Fibroblast of mammary gland (primary cell): ENCODE results near the gene NGRN.
"Not testable (repeated sequence)": the region's sequence is repeated elsewhere in the genome, so short reads cannot be mapped to it uniquely, and the experiment has no call there.

ENCODE experiments used
- DNase-seq: peaks from one replicate; pipeline ENCODE4 v3.0.0-alpha.2; 2010; ENCODE audit warnings: low read depth
- H3K4me3 ChIP-seq: 2 replicates; pipeline ENCODE4 v1.5.1; 2011; ENCODE audit warnings: low read depth, mild to moderate bottlenecking, low read length, moderate library complexity; ENCODE audit not compliant: control insufficient read depth
- TF ChIP-seq, protein P1 (sequence below): conservative IDR thresholded peaks from 2 replicates; pipeline ENCODE4 v1.5.1; 2011; ENCODE audit warnings: low read depth, low read length, inconsistent platforms; ENCODE audit not compliant: control insufficient read depth, insufficient read depth

The NGRN gene

DNA sequence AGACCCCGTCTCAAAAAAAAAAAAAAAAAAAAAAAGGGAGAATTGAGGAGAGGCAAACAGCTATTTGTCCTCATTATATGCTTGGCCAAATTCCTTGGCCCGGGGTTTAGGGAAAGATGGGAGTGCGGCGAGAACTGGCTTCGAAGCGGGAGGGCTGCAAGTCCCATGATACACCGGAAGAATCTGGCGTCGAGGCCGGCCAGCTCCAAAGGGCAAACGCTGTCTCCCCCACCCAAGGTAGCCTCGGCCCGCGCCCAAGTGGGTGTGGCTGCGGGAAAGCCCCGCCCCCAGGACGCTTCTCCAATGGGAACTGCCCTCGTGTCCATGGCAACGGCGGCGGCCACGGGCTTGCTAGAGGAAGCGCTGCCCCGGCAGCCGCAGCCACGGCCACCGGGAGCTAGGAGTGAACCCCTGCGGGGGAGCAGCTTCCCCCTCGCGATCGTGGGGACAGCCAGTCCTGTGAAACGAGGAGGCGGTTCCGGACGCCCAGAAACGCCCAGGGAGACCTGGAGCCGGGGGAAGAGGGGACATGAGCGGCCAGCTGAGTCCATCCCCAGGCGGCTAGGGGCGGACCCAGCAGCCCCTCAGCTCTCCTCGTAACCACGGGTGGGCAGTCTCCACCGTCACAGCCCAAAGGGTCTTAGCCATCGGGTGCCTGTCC is 16.1 kb upstream of the NGRN start, which contains the start of gene TTLL13:
Gene TTLL13 (plus strand): TSS at position 354 of the 661 bp plus-strand sequence. CDS start 1,075 bp downstream, outside the sequence.
- TF ChIP-seq, protein P1, sequence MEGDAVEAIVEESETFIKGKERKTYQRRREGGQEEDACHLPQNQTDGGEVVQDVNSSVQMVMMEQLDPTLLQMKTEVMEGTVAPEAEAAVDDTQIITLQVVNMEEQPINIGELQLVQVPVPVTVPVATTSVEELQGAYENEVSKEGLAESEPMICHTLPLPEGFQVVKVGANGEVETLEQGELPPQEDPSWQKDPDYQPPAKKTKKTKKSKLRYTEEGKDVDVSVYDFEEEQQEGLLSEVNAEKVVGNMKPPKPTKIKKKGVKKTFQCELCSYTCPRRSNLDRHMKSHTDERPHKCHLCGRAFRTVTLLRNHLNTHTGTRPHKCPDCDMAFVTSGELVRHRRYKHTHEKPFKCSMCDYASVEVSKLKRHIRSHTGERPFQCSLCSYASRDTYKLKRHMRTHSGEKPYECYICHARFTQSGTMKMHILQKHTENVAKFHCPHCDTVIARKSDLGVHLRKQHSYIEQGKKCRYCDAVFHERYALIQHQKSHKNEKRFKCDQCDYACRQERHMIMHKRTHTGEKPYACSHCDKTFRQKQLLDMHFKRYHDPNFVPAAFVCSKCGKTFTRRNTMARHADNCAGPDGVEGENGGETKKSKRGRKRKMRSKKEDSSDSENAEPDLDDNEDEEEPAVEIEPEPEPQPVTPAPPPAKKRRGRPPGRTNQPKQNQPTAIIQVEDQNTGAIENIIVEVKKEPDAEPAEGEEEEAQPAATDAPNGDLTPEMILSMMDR: no peak
- DNase-seq: peak; percentile 70
- peak within 1 kb of the TSS; percentile 63 for H3K4me3 ChIP-seq

DNA sequence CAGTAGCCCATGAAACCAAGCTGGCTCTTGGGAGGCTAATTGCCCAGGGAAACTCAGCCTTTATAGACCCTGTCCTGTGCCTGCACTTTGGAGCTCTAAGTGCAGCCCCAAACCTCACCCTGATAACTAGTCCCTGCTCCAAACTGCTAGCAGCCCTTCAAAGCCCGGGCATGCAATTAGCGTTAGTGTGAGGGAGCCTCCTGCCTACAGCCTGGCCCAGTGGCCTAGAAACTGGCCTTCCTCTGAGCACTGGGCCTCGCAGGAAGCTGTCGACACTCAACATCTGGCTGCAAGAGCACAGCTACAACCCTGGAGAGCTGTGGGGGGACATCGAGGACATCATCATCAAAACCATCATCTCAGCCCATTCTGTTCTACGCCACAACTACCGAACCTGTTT is 7.7 kb upstream of the NGRN start:
- TF ChIP-seq, protein P1: no peak
- DNase-seq: no peak
- H3K4me3 ChIP-seq: no peak overlapping the region

DNA sequence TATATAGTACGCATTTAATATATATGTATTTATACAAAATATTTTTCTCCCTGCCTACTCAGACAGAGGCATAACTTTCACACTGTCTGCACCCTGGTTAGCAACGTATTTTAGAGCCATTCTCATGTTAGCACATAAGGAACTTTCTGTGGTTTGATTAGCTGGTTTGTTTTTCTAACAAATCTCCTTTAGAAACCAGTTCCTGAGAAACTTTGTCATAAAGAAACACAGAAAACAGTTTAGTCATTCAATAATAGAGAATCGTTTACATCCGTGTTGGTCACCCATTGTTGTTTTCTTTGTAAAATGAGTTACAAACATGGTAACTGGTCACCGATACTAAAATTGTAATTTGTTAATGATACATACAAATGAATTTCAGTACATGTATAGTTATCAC is 5.9 kb upstream of the NGRN start:
- no peak overlapping the region for H3K4me3 ChIP-seq
- DNase-seq: peak; percentile 12
- TF ChIP-seq, protein P1: no peak

DNA sequence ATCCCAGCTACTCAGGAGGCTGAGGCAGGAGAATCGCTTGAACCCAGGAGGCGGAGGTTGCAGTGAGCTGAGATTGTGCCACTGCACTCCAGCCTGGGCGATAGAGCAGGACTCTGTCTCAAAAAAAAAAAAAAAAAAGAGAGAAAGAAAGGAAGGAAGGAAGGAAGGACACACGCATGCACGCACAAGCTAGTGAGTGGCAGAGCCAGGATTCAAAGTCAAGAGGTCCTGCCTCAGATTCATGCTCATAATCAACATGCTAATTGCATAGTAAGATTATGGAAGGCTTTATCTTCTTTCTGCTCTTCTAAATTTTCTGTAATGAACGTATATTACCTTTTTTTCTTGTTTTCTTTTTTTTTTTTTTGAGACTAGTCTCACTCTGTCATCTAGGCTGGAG is 4.7 kb upstream of the NGRN start:
- H3K4me3 ChIP-seq, DNase-seq: not testable (repeated sequence)

DNA sequence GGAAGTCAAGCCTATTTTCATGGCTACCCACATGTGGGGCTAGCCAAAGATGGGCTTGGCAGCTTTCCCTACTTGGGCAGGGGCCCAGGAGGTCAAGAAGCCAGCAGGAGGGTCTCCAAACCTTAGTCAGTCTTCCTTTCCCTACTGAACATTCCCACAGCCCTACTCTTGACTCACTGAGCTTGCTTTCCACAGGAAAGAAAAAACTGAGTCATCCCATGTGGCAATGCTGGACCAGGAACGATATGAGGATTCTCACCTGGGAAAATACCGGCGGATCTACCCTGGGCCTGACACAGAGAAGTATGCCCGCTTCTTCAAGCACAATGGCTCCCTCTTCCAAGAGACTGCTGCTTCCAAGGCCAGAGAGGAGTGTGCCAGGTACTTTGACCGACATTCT is 3.7 kb upstream of the NGRN start:
- DNase-seq: peak; percentile 80
- TF ChIP-seq, protein P1: no peak
- H3K4me3 ChIP-seq: no peak overlapping the region

DNA sequence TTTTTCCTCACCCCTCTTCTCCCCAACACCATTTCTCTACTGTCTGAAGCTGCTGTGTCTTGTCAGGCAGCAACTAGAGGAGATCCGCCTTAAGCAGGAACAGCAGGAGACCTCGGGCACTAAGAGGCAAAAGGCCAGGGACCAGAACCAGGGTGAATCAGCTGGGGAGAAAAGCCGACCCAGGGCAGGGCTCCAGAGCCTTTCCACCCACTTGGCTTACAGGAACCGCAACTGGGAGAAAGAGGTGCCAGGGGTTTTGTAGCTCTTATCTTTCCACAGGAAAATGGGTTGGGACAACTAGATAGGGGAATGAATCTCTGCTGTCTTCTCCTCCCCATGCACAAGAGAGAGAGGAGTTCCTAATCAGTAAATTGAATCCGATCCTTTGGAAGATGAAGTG is 3.0 kb upstream of the NGRN start:
- TF ChIP-seq, protein P1: no peak
- DNase-seq: peak; percentile 37
- no peak overlapping the region for H3K4me3 ChIP-seq

DNA sequence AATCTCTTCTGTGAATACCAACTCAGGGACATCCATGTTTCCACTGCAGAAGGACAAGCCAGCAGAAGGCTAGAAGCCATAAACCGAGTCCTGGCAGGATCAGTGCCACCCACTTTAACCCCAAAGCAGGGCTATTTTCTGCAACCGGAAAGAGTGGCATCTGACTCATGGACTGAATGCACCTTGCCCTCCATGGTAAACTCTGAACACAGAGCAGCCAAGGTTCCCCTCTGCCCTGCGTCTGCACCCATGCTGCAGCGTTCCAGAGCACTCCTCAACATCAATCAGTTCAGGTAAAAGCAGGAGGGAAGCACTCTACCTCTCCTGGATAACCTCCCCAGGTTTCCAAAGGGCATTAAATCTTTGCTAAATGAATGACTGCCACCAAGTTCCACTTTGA is 801 bp upstream of the NGRN start:
- DNase-seq: no peak
- H3K4me3 ChIP-seq: peak overlapping the region; percentile 92
- TF ChIP-seq, protein P1: no peak
